Measurements from ENCODE around the gene CDC45. TPM values are rescaled to one million over a fixed set of nuclear protein-coding genes. Genes with fewer than 3 reads are reported as not detected.
A peak's percentile ranks its signal among the peaks of the same experiment; 100 is the strongest.

Gene CDC45, protein sequence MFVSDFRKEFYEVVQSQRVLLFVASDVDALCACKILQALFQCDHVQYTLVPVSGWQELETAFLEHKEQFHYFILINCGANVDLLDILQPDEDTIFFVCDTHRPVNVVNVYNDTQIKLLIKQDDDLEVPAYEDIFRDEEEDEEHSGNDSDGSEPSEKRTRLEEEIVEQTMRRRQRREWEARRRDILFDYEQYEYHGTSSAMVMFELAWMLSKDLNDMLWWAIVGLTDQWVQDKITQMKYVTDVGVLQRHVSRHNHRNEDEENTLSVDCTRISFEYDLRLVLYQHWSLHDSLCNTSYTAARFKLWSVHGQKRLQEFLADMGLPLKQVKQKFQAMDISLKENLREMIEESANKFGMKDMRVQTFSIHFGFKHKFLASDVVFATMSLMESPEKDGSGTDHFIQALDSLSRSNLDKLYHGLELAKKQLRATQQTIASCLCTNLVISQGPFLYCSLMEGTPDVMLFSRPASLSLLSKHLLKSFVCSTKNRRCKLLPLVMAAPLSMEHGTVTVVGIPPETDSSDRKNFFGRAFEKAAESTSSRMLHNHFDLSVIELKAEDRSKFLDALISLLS
- total RNA-seq: under 1 TPM in 1 of 4 donors, not detected in 3; 0.14 TPM
- polyA plus RNA-seq: 10 to 100 TPM in 1 of 3 donors, 1 to 10 TPM in 2; 2.4 to 16.6 (median 9.7) TPM

DNA sequence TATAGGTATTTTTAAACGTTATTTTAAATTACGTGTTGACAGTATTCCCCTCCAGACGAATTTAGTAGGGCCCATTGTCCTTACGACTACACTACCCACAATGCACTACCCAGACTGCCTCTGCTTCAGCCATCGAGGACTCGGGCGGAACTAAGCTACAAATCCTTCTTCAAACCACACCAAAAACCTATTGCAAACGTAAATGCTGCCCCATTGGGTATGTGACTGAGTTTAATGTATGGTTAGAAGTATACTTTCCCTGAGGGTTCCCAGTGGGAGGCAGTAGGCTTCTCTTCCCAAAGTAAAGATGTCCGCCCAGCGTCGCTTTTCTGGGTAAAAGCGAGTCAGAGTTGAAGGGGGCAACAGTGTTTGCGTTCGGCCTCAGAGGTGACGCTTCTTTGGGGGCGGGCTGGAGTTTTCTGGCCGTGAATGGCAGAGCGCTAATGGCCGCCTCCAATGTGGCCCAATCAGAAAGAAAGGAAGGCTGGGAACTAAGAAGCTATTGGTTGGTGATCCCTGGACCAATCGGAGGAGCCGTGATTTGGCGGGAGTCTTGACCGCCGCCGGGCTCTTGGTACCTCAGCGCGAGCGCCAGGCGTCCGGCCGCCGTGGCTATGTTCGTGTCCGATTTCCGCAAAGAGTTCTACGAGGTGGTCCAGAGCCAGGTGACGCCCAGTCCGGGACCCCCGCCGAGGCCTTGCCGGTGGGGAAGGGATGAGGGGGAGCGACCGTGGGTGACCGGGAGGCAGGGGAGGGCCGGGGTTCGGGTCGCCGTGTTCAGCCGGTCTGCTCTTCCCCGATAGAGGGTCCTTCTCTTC is at the start of gene CDC45:
Gene CDC45 (plus strand): TSS at position 566 of the 818 bp plus-strand sequence. CDS start 49 bp downstream, at position 615.
- TF ChIP-seq, protein P1, sequence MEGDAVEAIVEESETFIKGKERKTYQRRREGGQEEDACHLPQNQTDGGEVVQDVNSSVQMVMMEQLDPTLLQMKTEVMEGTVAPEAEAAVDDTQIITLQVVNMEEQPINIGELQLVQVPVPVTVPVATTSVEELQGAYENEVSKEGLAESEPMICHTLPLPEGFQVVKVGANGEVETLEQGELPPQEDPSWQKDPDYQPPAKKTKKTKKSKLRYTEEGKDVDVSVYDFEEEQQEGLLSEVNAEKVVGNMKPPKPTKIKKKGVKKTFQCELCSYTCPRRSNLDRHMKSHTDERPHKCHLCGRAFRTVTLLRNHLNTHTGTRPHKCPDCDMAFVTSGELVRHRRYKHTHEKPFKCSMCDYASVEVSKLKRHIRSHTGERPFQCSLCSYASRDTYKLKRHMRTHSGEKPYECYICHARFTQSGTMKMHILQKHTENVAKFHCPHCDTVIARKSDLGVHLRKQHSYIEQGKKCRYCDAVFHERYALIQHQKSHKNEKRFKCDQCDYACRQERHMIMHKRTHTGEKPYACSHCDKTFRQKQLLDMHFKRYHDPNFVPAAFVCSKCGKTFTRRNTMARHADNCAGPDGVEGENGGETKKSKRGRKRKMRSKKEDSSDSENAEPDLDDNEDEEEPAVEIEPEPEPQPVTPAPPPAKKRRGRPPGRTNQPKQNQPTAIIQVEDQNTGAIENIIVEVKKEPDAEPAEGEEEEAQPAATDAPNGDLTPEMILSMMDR (IDR thresholded peaks at IDR 0.05): no peak
- peak in 1 of 4 donors; percentile 20 for TF ChIP-seq POLR2AphosphoS5 (IDR thresholded peaks at IDR 0.05)
- no peak for TF ChIP-seq POLR2A (IDR thresholded peaks at IDR 0.05)
- TF ChIP-seq EP300 (IDR thresholded peaks at IDR 0.05): no peak
- H3K36me3 ChIP-seq: peaks cover 3 to 13% (median 5%) of the 10 kb centered on the region in 4 donors
- no peaks in the 10 kb centered on the region for H3K9me3 ChIP-seq
- H3K4me1 ChIP-seq: peaks cover 0 to 35% (median 21%) of the 10 kb centered on the region in 4 donors
- DNase-seq: peak; percentile 98
- no peaks in the 10 kb centered on the region for H3K27me3 ChIP-seq
- intact Hi-C loops (cut with DNase I): loop anchor here (1.0 to 5.0 kb wide), 4 partner anchors 47 to 357 kb away; partner anchors contain the start of genes DGCR2, ESS2, MRPL40 and SLC25A1
- peak within 1 kb of the TSS; percentile 87 to 94 (median 91) for H3K27ac ChIP-seq
- peak within 1 kb of the TSS; percentile 82 to 97 (median 86) for H3K4me3 ChIP-seq
- 0 to 1% methylated on average over 50 of the region's 50 CpGs for WGBS, 2 donors

DNA sequence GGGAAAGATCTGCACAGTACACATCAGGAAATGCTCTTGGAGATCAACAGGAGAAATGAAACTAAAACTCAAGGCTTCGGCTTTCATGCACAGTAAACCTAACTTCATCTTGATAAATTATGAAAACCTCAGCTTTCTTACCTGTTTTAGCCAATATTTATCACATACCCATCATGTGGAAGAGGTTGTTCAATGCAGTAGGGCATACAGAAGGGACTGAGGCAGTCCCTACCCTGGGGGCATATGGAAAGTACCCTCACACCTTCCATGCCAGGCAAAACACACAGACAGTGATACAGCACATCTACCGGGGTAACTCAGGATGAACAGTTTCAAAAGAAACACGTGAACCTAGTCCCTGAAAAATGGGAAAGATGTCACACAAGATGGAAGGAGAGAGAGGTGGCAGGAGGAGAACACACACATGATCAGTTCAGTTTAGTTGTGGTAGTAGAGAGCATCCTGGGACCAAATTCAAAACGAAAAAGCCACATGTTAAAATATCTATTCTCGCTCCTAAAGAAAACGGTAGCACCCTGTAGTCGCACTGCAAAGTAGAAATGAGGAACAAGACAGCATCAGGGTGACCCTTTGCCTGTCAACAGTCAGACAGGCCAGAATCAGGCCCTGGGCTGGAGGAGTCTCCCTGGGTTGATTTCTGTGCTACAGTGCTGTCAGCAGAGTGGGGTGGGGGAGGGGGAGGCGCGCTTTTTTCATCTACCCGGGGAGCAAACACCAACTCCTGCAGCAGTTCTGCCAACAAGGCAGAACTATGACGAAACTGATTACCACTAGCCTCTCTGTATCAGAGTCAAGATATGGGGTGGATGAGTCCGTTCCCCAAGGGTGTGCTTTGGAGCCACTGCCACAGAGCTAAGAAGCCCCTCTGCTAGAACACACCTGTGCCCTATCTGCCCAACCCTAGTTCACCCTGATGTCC is 49.5 kb upstream of the CDC45 start:
- H3K36me3 ChIP-seq: peaks cover 0 to 10% (median 3%) of the 10 kb centered on the region in 4 donors
- DNase-seq: no peak
- 5 to 9% methylated on average over 12 of the region's 12 CpGs for WGBS, 2 donors
- H3K27ac ChIP-seq: peak overlapping the region; percentile 64 to 98 (median 93)
- H3K4me1 ChIP-seq: peaks cover 0 to 30% (median 29%) of the 10 kb centered on the region in 4 donors
- intact Hi-C loops (cut with DNase I): loop anchor here (5.0 to 10.0 kb wide), 2 partner anchors 135 to 253 kb away; partner anchors contain the start of genes CLTCL1 and SLC25A1
- peak overlapping the region; percentile 85 to 93 (median 90) for H3K4me3 ChIP-seq
- TF ChIP-seq POLR2AphosphoS5 (IDR thresholded peaks at IDR 0.05) (no peak), POLR2A (IDR thresholded peaks at IDR 0.05) (no peak), EP300 (IDR thresholded peaks at IDR 0.05) (no peak)
- TF ChIP-seq, protein P1 (IDR thresholded peaks at IDR 0.05): no peak
- H3K9me3 ChIP-seq: no peaks in the 10 kb centered on the region
- no peaks in the 10 kb centered on the region for H3K27me3 ChIP-seq

DNA sequence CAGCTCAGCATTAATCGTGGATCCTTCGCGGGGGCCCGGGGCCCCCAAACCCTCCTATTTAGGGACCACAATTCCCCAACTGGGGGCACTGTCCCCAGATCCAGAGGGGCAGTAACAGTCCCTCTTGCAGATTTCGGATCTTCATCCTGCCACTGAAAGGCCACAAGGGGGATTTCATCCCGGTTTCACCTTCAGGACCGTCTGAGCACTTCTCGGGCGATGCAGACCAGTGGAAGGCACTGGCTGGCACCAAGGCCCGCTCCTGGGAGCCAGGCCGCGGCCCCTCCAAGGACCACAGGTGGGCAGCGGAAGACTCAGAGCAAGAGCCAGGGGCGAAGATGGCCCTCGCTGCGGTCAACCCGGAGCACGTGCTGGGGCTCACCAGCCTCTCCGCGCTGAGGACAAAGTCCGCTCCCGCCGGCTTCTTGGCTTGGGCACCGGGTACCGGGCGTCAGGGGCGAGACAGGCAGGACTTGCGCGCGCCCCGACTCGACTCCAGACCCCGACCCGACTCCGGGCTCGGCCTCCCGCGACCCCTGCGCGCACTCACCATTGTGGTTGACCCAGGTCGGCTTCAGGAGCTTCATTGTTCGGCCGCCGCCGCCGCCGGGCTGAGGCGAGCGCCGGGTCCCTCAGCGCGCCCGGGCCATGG is 48.7 kb upstream of the CDC45 start:
- H3K36me3 ChIP-seq: peaks cover 0 to 18% (median 9%) of the 10 kb centered on the region in 4 donors
- H3K4me1 ChIP-seq: peaks cover 0 to 30% (median 29%) of the 10 kb centered on the region in 4 donors
- intact Hi-C loops (cut with DNase I): loop anchor here (5.0 to 10.0 kb wide), 2 partner anchors 136 to 254 kb away; partner anchors contain the start of genes CLTCL1 and SLC25A1
- peak overlapping the region; percentile 85 to 93 (median 90) for H3K4me3 ChIP-seq
- no peak for DNase-seq
- WGBS, 2 donors: 0 to 1% methylated on average over 53 of the region's 53 CpGs
- TF ChIP-seq, protein P1 (IDR thresholded peaks at IDR 0.05): no peak
- TF ChIP-seq EP300 (IDR thresholded peaks at IDR 0.05) (no peak), POLR2AphosphoS5 (IDR thresholded peaks at IDR 0.05) (no peak), POLR2A (IDR thresholded peaks at IDR 0.05) (no peak)
- peak overlapping the region; percentile 64 to 98 (median 93) for H3K27ac ChIP-seq
- no peaks in the 10 kb centered on the region for H3K9me3 ChIP-seq
- no peaks in the 10 kb centered on the region for H3K27me3 ChIP-seq

Data from sigmoid colon (tissue), 7 donors.